GM21576 (cell line): ENCODE data around the gene SLC4A1.
"Not testable (repeated sequence)": the region's sequence is repeated elsewhere in the genome, so short reads cannot be mapped to it uniquely, and the experiment has no call there.

Source experiments
- ATAC-seq: cut with Tn5 transposase; IDR thresholded peaks from one replicate; pipeline ENCODE4 v1.9.1; 2021; ENCODE audit warnings: mild to moderate bottlenecking, moderate library complexity; ENCODE audit not compliant: unreplicated experiment

Gene SLC4A1

GRCh38 chr17:44257815-44258760 is 9.8 kb downstream of the SLC4A1 start:
- ATAC-seq = no peak

- ATAC-seq = no peak
Measured at GRCh38 chr17:44256671-44257070, 11.3 kb downstream of the SLC4A1 start.

GRCh38 chr17:44255915-44256314 is 12.0 kb downstream of the SLC4A1 start:
- no peak for ATAC-seq

GRCh38 chr17:44254361-44255095 is 13.4 kb downstream of the SLC4A1 start:
- no peak for ATAC-seq

GRCh38 chr17:44253006-44253405 is 14.9 kb downstream of the SLC4A1 start:
- ATAC-seq = no peak

- no peak for ATAC-seq
Measured at GRCh38 chr17:44251062-44251461, 16.9 kb downstream of the SLC4A1 start.

- ATAC-seq = no peak
Measured at GRCh38 chr17:44249501-44250246, 18.3 kb downstream of the SLC4A1 start.

GRCh38 chr17:44247876-44248736 is 19.8 kb downstream of the SLC4A1 start:
- no peak for ATAC-seq

GRCh38 chr17:44247440-44247841 is 20.5 kb downstream of the SLC4A1 start:
- no peak for ATAC-seq

- no peak for ATAC-seq
Measured at GRCh38 chr17:44241106-44241624, 26.8 kb downstream of the SLC4A1 start.

- not testable (repeated sequence) for ATAC-seq
Measured at GRCh38 chr17:44237886-44238285, 30.0 kb downstream of the SLC4A1 start.

- no peak for ATAC-seq
Measured at GRCh38 chr17:44236444-44236991, 31.4 kb downstream of the SLC4A1 start.

- ATAC-seq = no peak
Measured at GRCh38 chr17:44235583-44235936, 32.4 kb downstream of the SLC4A1 start.

GRCh38 chr17:44233582-44233981 is 34.4 kb downstream of the SLC4A1 start:
- ATAC-seq = no peak

- ATAC-seq = no peak
Measured at GRCh38 chr17:44232061-44232460, 35.9 kb downstream of the SLC4A1 start.

- ATAC-seq = no peak
Measured at GRCh38 chr17:44230140-44230539, 37.8 kb downstream of the SLC4A1 start.

- ATAC-seq = no peak
Measured at GRCh38 chr17:44229090-44229489, 38.8 kb downstream of the SLC4A1 start.

- no peak for ATAC-seq
Measured at GRCh38 chr17:44223541-44224071, 44.3 kb downstream of the SLC4A1 start.

GRCh38 chr17:44222112-44222869 is 45.6 kb downstream of the SLC4A1 start:
- no peak for ATAC-seq
